Endodermal cell (in vitro differentiated cells): Measurements from ENCODE around the gene ZNF224. TPM values are rescaled to one million over a fixed set of nuclear protein-coding genes. Genes with fewer than 3 reads are reported as not detected.

Experiments
- DNase-seq: peaks from one replicate; pipeline ENCODE4 v3.0.0-alpha.2; 2017
- H3K27ac ChIP-seq: 2 replicates; pipeline ENCODE4 v1.5.1; 2013; ENCODE audit warnings: mild to moderate bottlenecking, low read depth, low read length, moderate library complexity
- H3K27me3 ChIP-seq: 2 replicates; pipeline ENCODE4 v1.6.1; 2013; ENCODE audit warnings: mild to moderate bottlenecking, low read length, moderate library complexity; ENCODE audit not compliant: insufficient read depth, control insufficient read depth, poor library complexity, severe bottlenecking
- H3K36me3 ChIP-seq: 2 replicates; pipeline ENCODE4 v1.7.0; 2013; ENCODE audit warnings: mild to moderate bottlenecking, low read length, moderate library complexity; ENCODE audit not compliant: control insufficient read depth, insufficient read depth
- H3K4me1 ChIP-seq: one replicate; pipeline ENCODE4 v1.7.0; 2013; ENCODE audit warnings: low read length; ENCODE audit not compliant: control insufficient read depth, insufficient read depth
- H3K4me3 ChIP-seq: 2 replicates; pipeline ENCODE4 v1.5.1; 2013; ENCODE audit warnings: mild to moderate bottlenecking, low read length, moderate library complexity
- H3K9ac ChIP-seq: 2 replicates; pipeline ENCODE4 v1.6.1; 2013; ENCODE audit warnings: mild to moderate bottlenecking, low read length, moderate library complexity; ENCODE audit not compliant: poor library complexity, severe bottlenecking; ENCODE audit errors: extremely low read depth
- H3K9me3 ChIP-seq: 2 replicates; pipeline ENCODE4 v1.6.1; 2013; ENCODE audit warnings: mild to moderate bottlenecking, low read length, moderate library complexity; ENCODE audit not compliant: control insufficient read depth
- H3K27ac Mint-ChIP-seq: 2 replicates; pipeline ENCODE4 v1.8.0; 2020; ENCODE audit warnings: mixed read lengths
- H3K27me3 Mint-ChIP-seq: 2 replicates; pipeline ENCODE4 v1.8.0; 2021; ENCODE audit warnings: mild to moderate bottlenecking, mixed read lengths; ENCODE audit not compliant: insufficient read depth
- H3K36me3 Mint-ChIP-seq: 2 replicates; pipeline ENCODE4 v1.8.0; 2020; ENCODE audit warnings: low read depth, mixed read lengths
- H3K4me1 Mint-ChIP-seq: 2 replicates; pipeline ENCODE4 v1.8.0; 2020; ENCODE audit warnings: mixed read lengths
- H3K4me3 Mint-ChIP-seq: 2 replicates; pipeline ENCODE4 v1.8.0; 2020; ENCODE audit warnings: mild to moderate bottlenecking, moderate library complexity, mixed read lengths
- H3K9me3 Mint-ChIP-seq: 2 replicates; pipeline ENCODE4 v1.8.0; 2020; ENCODE audit warnings: mild to moderate bottlenecking, mixed read lengths
- WGBS, 2 experiments: methylation state at CpG; one replicate each; pipeline versions ENCODE4 v1.1.5 to v1.1.7; 2013; ENCODE audit warnings: missing lambda C conversion rate in 2 of 2, mixed read lengths in 1 of 2; ENCODE audit not compliant: insufficient coverage in 1 of 2, insufficient read length in 1 of 2; 5-methylcytosine and 5-hydroxymethylcytosine counted together
- total RNA-seq, 2 donors: library from RNA; stranded (reverse); fragmentation: NEBNext Ultra II Directional in 1 of 2; extraction: Animal tissue kit (Norgen Biotek cat#: 25700) in 1 of 2; gene quantifications; 2 replicates in 1 of 2; 3 replicates in 1 of 2; pipeline ENCODE4 v1.2.1, GENCODE V29; 2021
- TF ChIP-seq, protein P1 (sequence below): fragments of 200-600 bp; sonication (generic); conservative IDR thresholded peaks from 2 replicates; pipeline ENCODE4 v1.5.0; 2021; ENCODE audit warnings: antibody characterized with exemption, mild to moderate bottlenecking

The ZNF224 gene
- total RNA-seq, 2 donors from 2014 or later, result 19.7 to 22.1 TPM

DNA sequence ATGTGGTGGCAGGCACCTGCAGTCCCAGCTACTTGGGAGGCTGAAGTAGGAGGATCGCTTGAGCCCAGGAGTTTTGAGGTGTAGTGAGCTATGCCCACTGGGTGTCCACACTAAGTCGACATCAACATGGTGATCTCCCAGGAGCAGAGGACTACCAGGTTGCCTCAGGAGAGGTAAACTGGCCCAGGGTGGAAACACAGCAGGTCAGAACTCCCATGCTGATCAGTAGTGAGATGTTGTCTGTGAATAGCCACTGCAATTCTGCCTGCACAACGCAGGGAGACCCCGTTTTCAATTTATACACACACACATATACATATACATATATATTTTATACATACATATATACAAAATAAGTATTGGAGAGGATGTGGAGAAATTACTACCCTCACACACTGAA is 2.1 kb upstream of the ZNF224 start:
- Histone ChIP-seq H3K27ac (no peak overlapping the region), H3K36me3 (peaks cover 6% of the 10 kb centered on the region), H3K4me3 (no peak overlapping the region), H3K9me3 (no peaks in the 10 kb centered on the region), H3K9ac (no peak overlapping the region), H3K27me3 (no peaks in the 10 kb centered on the region), H3K4me1 (no peaks in the 10 kb centered on the region)
- H3K9me3 Mint-ChIP-seq, result no peaks in the 10 kb centered on the region
- H3K4me1 Mint-ChIP-seq, result peaks cover 5% of the 10 kb centered on the region
- no peak overlapping the region for H3K4me3 Mint-ChIP-seq
- peaks cover 10% of the 10 kb centered on the region for H3K36me3 Mint-ChIP-seq
- H3K27me3 Mint-ChIP-seq, result peaks cover 9% of the 10 kb centered on the region
- 58 to 80% methylated on average over 2 of the region's 4 CpGs for WGBS, 2 experiments
- no peak for DNase-seq
- TF ChIP-seq, protein P1, sequence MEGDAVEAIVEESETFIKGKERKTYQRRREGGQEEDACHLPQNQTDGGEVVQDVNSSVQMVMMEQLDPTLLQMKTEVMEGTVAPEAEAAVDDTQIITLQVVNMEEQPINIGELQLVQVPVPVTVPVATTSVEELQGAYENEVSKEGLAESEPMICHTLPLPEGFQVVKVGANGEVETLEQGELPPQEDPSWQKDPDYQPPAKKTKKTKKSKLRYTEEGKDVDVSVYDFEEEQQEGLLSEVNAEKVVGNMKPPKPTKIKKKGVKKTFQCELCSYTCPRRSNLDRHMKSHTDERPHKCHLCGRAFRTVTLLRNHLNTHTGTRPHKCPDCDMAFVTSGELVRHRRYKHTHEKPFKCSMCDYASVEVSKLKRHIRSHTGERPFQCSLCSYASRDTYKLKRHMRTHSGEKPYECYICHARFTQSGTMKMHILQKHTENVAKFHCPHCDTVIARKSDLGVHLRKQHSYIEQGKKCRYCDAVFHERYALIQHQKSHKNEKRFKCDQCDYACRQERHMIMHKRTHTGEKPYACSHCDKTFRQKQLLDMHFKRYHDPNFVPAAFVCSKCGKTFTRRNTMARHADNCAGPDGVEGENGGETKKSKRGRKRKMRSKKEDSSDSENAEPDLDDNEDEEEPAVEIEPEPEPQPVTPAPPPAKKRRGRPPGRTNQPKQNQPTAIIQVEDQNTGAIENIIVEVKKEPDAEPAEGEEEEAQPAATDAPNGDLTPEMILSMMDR, result no peak
- no peak overlapping the region for H3K27ac Mint-ChIP-seq

DNA sequence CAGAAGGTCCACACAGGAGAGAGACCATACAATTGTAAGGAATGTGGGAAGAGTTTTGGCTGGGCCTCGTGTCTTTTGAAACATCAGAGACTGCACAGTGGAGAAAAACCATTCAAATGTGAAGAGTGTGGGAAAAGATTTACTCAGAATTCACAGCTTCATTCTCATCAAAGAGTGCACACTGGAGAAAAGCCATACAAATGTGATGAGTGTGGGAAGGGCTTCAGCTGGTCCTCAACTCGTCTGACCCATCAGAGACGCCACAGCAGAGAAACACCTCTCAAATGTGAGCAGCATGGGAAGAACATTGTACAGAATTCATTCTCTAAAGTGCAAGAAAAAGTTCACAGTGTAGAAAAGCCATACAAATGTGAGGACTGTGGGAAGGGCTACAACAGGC is 13.6 kb downstream of the ZNF224 start:
- no peak for DNase-seq
- H3K27ac ChIP-seq, result no peak overlapping the region
- peaks cover 44% of the 10 kb centered on the region for H3K9me3 ChIP-seq
- WGBS, 2 experiments, result 94 to 98% methylated on average over 2 to 3 of the region's 3 CpGs
- H3K27me3 ChIP-seq, result no peaks in the 10 kb centered on the region
- Mint-ChIP-seq H3K27ac (no peak overlapping the region), H3K4me3 (no peak overlapping the region), H3K4me1 (no peaks in the 10 kb centered on the region), H3K9me3 (peaks cover 75% of the 10 kb centered on the region), H3K36me3 (peaks cover 79% of the 10 kb centered on the region), H3K27me3 (peaks cover 2% of the 10 kb centered on the region)
- peaks cover 64% of the 10 kb centered on the region for H3K36me3 ChIP-seq
- TF ChIP-seq, protein P1, result no peak
- peak overlapping the region; percentile 2 for H3K4me3 ChIP-seq
- no peak overlapping the region for H3K9ac ChIP-seq
- H3K4me1 ChIP-seq, result no peaks in the 10 kb centered on the region

DNA sequence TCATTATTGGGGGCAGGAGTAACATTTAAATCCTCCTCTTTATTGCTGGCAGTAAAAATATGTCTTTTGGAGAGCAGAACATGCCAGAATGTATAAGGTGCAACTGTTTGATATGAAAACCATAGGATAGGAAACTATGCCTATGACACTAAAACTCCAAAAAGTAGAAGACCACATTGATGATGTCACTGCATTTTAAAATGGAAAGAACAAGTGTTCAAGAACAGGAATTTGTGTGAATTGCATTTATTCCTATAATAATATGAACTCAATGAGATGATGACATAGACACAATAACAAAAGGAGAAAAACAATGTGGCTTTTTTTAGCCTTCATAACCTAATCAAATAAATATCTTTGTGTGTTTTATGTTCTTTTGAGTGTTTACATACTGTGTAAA is 15.3 kb downstream of the ZNF224 start:
- Mint-ChIP-seq H3K4me1 (peaks cover 3% of the 10 kb centered on the region), H3K27me3 (peaks cover 2% of the 10 kb centered on the region), H3K36me3 (peaks cover 62% of the 10 kb centered on the region), H3K4me3 (no peak overlapping the region), H3K9me3 (peaks cover 68% of the 10 kb centered on the region), H3K27ac (no peak overlapping the region)
- DNase-seq, result no peak
- H3K27me3 ChIP-seq, result no peaks in the 10 kb centered on the region
- peaks cover 47% of the 10 kb centered on the region for H3K36me3 ChIP-seq
- H3K9me3 ChIP-seq, result peaks cover 40% of the 10 kb centered on the region
- H3K9ac ChIP-seq, result no peak overlapping the region
- no peak overlapping the region for H3K27ac ChIP-seq
- TF ChIP-seq, protein P1, result no peak
- H3K4me1 ChIP-seq, result no peaks in the 10 kb centered on the region
- H3K4me3 ChIP-seq, result no peak overlapping the region
